HFF-Myc (cell line): ENCODE results near the gene DLGAP1.

ENCODE experiments used
- DNase-seq: peaks from one replicate; pipeline ENCODE4 v3.0.0-alpha.2; 2011; ENCODE audit warnings: low read depth; ENCODE audit errors: extremely low read depth
- H3K4me3 ChIP-seq: replicated peaks from 2 replicates; pipeline ENCODE4 v1.5.1; 2011; ENCODE audit warnings: low read depth, mild to moderate bottlenecking, control low read depth, low read length
- TF ChIP-seq, protein P1 (sequence below): IDR thresholded peaks from 2 replicates; pipeline ENCODE4 v1.5.1; 2012; ENCODE audit warnings: mild to moderate bottlenecking, low read depth, low read length, control low read depth; ENCODE audit errors: missing control alignments

The DLGAP1 gene

GRCh38 chr18:3579701-3580100 lies 875.4 kb downstream of the DLGAP1 start:
- TF ChIP-seq, protein P1, sequence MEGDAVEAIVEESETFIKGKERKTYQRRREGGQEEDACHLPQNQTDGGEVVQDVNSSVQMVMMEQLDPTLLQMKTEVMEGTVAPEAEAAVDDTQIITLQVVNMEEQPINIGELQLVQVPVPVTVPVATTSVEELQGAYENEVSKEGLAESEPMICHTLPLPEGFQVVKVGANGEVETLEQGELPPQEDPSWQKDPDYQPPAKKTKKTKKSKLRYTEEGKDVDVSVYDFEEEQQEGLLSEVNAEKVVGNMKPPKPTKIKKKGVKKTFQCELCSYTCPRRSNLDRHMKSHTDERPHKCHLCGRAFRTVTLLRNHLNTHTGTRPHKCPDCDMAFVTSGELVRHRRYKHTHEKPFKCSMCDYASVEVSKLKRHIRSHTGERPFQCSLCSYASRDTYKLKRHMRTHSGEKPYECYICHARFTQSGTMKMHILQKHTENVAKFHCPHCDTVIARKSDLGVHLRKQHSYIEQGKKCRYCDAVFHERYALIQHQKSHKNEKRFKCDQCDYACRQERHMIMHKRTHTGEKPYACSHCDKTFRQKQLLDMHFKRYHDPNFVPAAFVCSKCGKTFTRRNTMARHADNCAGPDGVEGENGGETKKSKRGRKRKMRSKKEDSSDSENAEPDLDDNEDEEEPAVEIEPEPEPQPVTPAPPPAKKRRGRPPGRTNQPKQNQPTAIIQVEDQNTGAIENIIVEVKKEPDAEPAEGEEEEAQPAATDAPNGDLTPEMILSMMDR, result no peak
- no peak overlapping the region for H3K4me3 ChIP-seq
- DNase-seq, result no peak

DNA sequence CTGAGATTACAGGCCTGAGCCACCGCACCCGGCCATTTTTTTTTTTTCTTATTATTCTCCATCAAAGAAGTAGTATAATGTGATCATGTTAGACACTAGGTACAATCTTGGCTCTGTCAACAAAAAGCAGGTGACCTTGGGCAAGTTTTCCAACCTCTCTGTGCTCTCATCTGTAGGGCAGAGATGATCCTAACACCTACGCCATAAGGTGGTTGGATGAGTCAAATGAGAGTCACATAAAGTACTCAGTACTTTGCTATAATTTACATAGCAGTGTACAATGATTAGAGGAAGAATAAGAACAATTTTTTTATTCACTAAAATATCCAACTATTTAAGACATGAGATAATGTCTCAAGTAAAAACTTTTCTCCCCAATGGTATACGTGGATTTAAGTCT lies 876.5 kb downstream of the DLGAP1 start:
- no peak overlapping the region for H3K4me3 ChIP-seq
- no peak for DNase-seq
- TF ChIP-seq, protein P1, result no peak

GRCh38 chr18:3577281-3577855 lies 877.7 kb downstream of the DLGAP1 start:
- TF ChIP-seq, protein P1, result no peak
- no peak for DNase-seq
- H3K4me3 ChIP-seq, result no peak overlapping the region

GRCh38 chr18:3572761-3573160 lies 882.3 kb downstream of the DLGAP1 start:
- H3K4me3 ChIP-seq, result no peak overlapping the region
- TF ChIP-seq, protein P1, result no peak
- DNase-seq, result no peak

GRCh38 chr18:3566851-3567250 lies 888.3 kb downstream of the DLGAP1 start:
- TF ChIP-seq, protein P1, result no peak
- no peak overlapping the region for H3K4me3 ChIP-seq
- no peak for DNase-seq

DNA sequence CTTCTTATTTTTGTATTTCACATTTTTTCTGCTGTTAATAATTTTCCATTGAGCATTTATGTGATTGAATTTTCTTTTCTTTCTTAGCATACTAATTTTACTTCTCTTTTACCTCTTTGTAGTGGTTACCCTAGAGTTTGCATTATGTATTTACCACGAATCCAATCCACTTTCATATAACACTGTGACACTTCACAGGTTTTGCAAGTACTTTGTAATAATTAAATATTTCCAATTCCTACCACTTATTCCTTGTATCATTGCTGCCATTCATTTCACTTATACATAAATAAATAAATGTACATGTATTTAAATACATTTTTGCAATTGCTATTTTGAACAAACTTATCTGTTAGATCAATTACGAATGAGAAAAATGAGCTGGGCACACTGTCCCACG lies 894.4 kb downstream of the DLGAP1 start:
- TF ChIP-seq, protein P1, result no peak
- no peak for DNase-seq
- no peak overlapping the region for H3K4me3 ChIP-seq
